HEK293T (cell line): Measurements from ENCODE around the gene CFAP52.

Experiments used
- CTCF ChIA-PET: fragments of 350-600 bp; formaldehyde crosslinking; extraction: SDS; loops from one replicate; lab custom pipeline; 2021; ENCODE audit warnings: antibody characterized with exemption, inconsistent platforms; lab: Yijun Ruan, JAX
- POLR2A ChIA-PET: fragments of 350-600 bp; formaldehyde crosslinking; extraction: SDS; loops from one replicate; lab custom pipeline; 2020; ENCODE audit warnings: antibody characterized with exemption, inconsistent platforms; lab: Yijun Ruan, JAX
- DNase-seq: peaks from one replicate; pipeline ENCODE4 v3.0.0; 2012; ENCODE audit warnings: mixed read lengths; ENCODE audit errors: extremely low spot score
- ARNT ChIP-seq: fragments of 450-650 bp; IDR thresholded peaks from 2 replicates; pipeline ENCODE4 v1.6.1; 2017; ENCODE audit warnings: mild to moderate bottlenecking
- BHLHE40 ChIP-seq: fragments of 450-650 bp; IDR thresholded peaks from 2 replicates; pipeline ENCODE4 v1.6.1; 2016; ENCODE audit warnings: mild to moderate bottlenecking, moderate library complexity, borderline replicate concordance
- CTBP1 ChIP-seq: fragments of 450-650 bp; IDR thresholded peaks from 2 replicates; pipeline ENCODE4 v1.6.1; 2016; ENCODE audit warnings: borderline replicate concordance
- ELF4 ChIP-seq: fragments of 450-650 bp; IDR thresholded peaks from 2 replicates; pipeline ENCODE4 v1.6.1; 2017; ENCODE audit warnings: antibody characterized with exemption
- FOXA1 ChIP-seq: fragments of 450-650 bp; IDR thresholded peaks from 2 replicates; pipeline ENCODE4 v1.6.1; 2016; ENCODE audit warnings: mild to moderate bottlenecking
- FOXK2 ChIP-seq: fragments of 450-650 bp; IDR thresholded peaks from 2 replicates; pipeline ENCODE4 v1.6.1; 2016; ENCODE audit warnings: mild to moderate bottlenecking
- FOXM1 ChIP-seq: fragments of 450-650 bp; IDR thresholded peaks from 2 replicates; pipeline ENCODE4 v1.6.1; 2017; ENCODE audit warnings: mild to moderate bottlenecking, borderline replicate concordance
- HDGF ChIP-seq: fragments of 450-650 bp; IDR thresholded peaks from 2 replicates; pipeline ENCODE4 v1.6.1; 2017; ENCODE audit warnings: antibody characterized with exemption, borderline replicate concordance
- L3MBTL2 ChIP-seq: fragments of 450-650 bp; conservative IDR thresholded peaks from 2 replicates; pipeline ENCODE4 v1.6.1; 2016; ENCODE audit warnings: mild to moderate bottlenecking
- LEF1 ChIP-seq: fragments of 450-650 bp; IDR thresholded peaks from 2 replicates; pipeline ENCODE4 v1.6.1; 2017; ENCODE audit warnings: mild to moderate bottlenecking, borderline replicate concordance
- NFRKB ChIP-seq: fragments of 450-650 bp; IDR thresholded peaks from 2 replicates; pipeline ENCODE4 v1.6.1; 2016; ENCODE audit warnings: mild to moderate bottlenecking, moderate library complexity
- SP1 ChIP-seq: fragments of 450-650 bp; IDR thresholded peaks from 2 replicates; pipeline ENCODE4 v1.6.1; 2017
- SUZ12 ChIP-seq: fragments of 450-650 bp; IDR thresholded peaks from 2 replicates; pipeline ENCODE4 v1.6.1; 2016; ENCODE audit warnings: mild to moderate bottlenecking
- TARDBP ChIP-seq: fragments of 450-650 bp; IDR thresholded peaks from 2 replicates; pipeline ENCODE4 v1.6.1; 2016
- ZNF384 ChIP-seq: fragments of 450-650 bp; IDR thresholded peaks from 2 replicates; pipeline ENCODE4 v1.6.1; 2016
- TF ChIP-seq, protein P1 (sequence below): fragments of 450-650 bp; IDR thresholded peaks from 2 replicates; pipeline ENCODE4 v1.6.1; 2016

CFAP52 gene

DNA sequence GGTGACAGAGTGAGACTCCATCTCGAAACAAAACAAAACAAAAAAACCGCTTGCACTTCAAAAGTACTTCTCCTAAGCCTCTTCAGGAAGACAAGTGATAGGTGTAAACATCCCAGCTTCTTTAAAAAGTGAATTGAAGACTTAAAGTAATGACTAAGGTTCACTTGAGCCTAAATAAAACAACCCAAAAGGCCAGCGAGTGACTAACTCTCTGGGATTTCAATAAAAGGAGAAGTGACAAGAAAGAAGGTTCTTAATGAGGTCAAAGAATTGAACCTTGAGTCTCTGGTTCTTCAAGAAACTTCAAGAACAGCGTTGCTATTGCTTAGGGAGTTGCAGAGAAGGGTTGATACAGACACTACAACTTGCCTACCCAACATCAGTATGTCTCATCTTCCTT is 43.0 kb upstream of the CFAP52 start:
- ChIA-PET POLR2A (no interaction called here), CTCF (no interaction called here)
- DNase-seq, result no peak
- no peak for TF ChIP-seq FOXA1
- TF ChIP-seq ELF4, result no peak
- TF ChIP-seq L3MBTL2, result no peak
- no peak for TF ChIP-seq FOXM1
- no peak for TF ChIP-seq ARNT
- TF ChIP-seq TARDBP, result no peak

DNA sequence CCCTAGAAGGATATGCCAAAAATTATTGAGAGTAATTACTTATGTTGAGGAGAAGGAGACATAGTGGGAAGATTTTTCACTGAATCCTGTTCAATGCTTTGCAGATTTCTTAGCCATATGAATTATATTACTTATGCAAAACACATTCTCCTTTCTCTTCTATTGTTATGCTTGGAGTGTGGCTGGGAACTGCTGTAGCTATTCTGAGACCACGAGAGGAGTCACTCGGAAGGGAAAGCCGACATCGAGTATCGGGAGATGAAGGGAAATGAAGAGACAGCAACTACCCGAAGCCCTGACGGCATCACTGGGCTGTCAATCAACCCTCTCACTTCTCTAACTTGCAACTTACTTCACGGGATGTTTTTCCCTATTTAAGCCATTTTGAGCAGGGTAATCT is 40.4 kb upstream of the CFAP52 start:
- no peak for TF ChIP-seq HDGF
- TF ChIP-seq, protein P1, sequence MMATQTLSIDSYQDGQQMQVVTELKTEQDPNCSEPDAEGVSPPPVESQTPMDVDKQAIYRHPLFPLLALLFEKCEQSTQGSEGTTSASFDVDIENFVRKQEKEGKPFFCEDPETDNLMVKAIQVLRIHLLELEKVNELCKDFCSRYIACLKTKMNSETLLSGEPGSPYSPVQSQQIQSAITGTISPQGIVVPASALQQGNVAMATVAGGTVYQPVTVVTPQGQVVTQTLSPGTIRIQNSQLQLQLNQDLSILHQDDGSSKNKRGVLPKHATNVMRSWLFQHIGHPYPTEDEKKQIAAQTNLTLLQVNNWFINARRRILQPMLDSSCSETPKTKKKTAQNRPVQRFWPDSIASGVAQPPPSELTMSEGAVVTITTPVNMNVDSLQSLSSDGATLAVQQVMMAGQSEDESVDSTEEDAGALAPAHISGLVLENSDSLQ, result 0 out of 2 replicates have a peak, but pooled peaks have one; percentile 24
- no peak for TF ChIP-seq LEF1
- TF ChIP-seq SUZ12, result no peak
- no peak for TF ChIP-seq CTBP1
- no peak for TF ChIP-seq FOXK2
- ChIA-PET CTCF (no interaction called here), POLR2A (no interaction called here)
- no peak for DNase-seq

DNA sequence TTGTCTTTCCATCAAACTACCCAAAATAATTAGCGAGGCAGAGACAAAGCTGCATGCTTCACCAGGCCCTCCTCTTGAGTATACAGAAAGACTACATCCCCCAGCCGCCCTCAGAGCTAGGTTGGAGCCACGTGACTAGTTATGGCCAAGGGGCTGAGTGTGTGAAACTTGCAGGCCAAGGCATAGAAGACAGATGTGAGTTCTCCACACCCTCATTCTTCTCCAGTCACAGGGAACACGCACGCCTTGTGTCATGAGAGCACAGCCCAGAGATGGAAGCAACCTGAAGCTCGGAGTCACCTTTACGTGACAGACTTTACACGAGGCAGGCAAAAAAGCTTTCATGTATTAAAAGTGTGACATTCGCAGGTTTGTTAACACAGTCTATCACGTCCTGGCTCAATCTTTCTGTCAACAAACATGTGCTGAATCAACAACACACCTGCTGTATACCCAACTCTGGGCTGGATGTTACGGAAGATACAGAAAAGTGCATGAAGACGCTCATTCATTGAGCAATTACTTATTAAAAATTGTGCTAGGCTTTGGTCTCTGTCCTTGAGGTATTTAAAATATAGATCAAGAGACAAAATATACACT is 39.2 kb upstream of the CFAP52 start:
- POLR2A ChIA-PET, result no interaction called here
- DNase-seq, result no peak
- CTCF ChIA-PET, result no interaction called here
- TF ChIP-seq SP1 (no peak), BHLHE40 (no peak), FOXA1 (no peak), ELF4 (no peak), HDGF (no peak), ZNF384 (no peak), FOXM1 (no peak), TARDBP (no peak), ARNT (no peak), CTBP1 (no peak), LEF1 (no peak), FOXK2 (no peak), SUZ12 (no peak), NFRKB (no peak), L3MBTL2 (no peak)
- TF ChIP-seq, protein P1, result no peak

DNA sequence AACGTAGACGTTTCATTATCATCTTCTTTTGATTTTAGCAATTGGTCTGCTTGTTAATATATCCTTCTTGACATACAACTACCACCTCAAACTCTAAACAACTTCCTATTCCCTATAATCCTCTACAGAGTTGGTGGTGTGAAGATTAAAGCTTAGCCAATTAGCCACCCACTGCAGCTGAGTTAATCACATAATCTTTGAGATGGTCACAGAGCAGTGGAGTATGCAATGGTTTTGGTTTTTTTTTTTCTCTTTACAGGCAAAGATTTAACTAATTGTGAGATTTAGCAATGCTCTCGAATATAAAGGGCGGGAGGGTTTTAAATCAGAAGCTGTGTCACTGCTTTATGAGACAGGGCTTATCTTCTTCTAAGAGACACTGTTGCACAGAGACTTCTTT is 37.8 kb upstream of the CFAP52 start:
- TF ChIP-seq SP1 (no peak), NFRKB (no peak), ELF4 (no peak), FOXA1 (no peak), ARNT (no peak), CTBP1 (no peak), LEF1 (no peak), FOXM1 (no peak), BHLHE40 (no peak)
- TF ChIP-seq, protein P1, result no peak
- CTCF ChIA-PET, result no interaction called here
- POLR2A ChIA-PET, result no interaction called here
- DNase-seq, result no peak

DNA sequence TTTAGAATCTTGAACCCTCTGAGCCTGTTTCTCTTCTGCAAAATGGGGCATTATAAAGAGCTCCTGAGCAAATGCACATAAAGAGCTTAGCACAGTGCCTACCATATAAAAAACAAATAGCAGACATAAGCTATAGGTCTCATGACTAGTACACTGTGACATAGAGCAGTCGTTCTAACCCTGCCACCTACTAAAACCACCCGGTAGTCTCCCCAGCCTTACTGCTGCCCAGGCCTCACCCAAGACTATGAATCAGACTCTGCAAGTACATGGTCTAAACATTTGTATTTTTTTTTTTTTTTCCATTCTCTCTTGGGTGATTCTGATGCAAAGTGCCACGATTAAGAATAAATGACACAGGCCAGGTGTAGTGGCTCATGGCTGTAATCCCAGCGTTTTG is 34.7 kb upstream of the CFAP52 start:
- CTCF ChIA-PET, result interaction anchor here (0.6 kb wide), 1 partner anchor 29 kb away, joined by 3 read pairs; no protein-coding TSS in a partner anchor
- POLR2A ChIA-PET, result no interaction called here
- TF ChIP-seq HDGF (no peak), ARNT (no peak), SUZ12 (no peak), NFRKB (no peak), ELF4 (no peak), FOXM1 (no peak), ZNF384 (no peak), L3MBTL2 (no peak), LEF1 (no peak), CTBP1 (no peak), TARDBP (no peak), FOXA1 (no peak), BHLHE40 (no peak)
- TF ChIP-seq, protein P1, result no peak
- no peak for DNase-seq

DNA sequence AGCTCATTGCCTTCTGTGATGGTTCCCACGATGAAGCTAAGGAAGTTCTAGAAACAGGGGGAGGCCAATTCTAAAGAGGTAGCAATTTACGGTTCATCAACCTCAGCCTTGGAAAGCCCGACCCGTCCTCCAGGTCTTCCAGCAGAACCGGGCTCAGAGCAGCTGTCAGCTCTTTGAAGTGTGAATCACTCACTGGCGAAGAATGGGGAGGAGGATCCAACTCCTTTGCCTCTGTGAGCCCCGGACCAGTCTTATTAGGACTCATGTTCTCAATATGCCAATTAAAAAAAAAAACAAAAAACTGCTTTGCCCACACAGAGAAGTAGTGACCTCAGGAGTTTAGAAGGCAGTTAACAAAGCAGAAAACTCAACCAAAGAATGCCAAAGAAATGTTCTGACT is 32.2 kb upstream of the CFAP52 start:
- ChIA-PET POLR2A (no interaction called here), CTCF (interaction anchor here (0.7 kb wide), 1 partner anchor 8 kb away, joined by 4 read pairs; no protein-coding TSS in a partner anchor)
- no peak for DNase-seq
- TF ChIP-seq FOXM1, result no peak
- TF ChIP-seq ELF4, result no peak
- TF ChIP-seq FOXA1, result no peak
- no peak for TF ChIP-seq ARNT
- TF ChIP-seq FOXK2, result no peak
- TF ChIP-seq HDGF, result no peak
- TF ChIP-seq NFRKB, result no peak
- no peak for TF ChIP-seq CTBP1
- no peak for TF ChIP-seq BHLHE40
- TF ChIP-seq L3MBTL2, result no peak
- no peak for TF ChIP-seq SP1
